Astrocyte of the spinal cord (primary cell): ENCODE data around the gene SSH3.
A peak's percentile ranks its signal among the peaks of the same experiment; 100 is the strongest.
"Not testable (repeated sequence)": the region's sequence is repeated elsewhere in the genome, so short reads cannot be mapped to it uniquely, and the experiment has no call there.

Source experiments
- DNase-seq: peaks from one replicate; pipeline ENCODE4 v3.0.0; 2011; ENCODE audit warnings: low read depth, low spot score
- H3K4me3 ChIP-seq: 2 replicates; pipeline ENCODE4 v1.5.1; 2011; ENCODE audit warnings: low read depth, mild to moderate bottlenecking, low read length, moderate library complexity
- in situ Hi-C: cut with HindIII; loops from 2 replicates; pipeline ENCODE4 v1.10.0; 2017; ENCODE audit warnings: low sequenced_read_pairs
- TF ChIP-seq, protein P1 (sequence below): IDR thresholded peaks from 2 replicates; pipeline ENCODE4 v1.5.1; 2012; ENCODE audit warnings: low read depth, mild to moderate bottlenecking, low read length, inconsistent platforms

Gene SSH3

GRCh38 chr11:67260406-67260805, 42.9 kb upstream of the SSH3 start:
- no peak overlapping the region for H3K4me3 ChIP-seq
- DNase-seq = no peak
- TF ChIP-seq, protein P1, sequence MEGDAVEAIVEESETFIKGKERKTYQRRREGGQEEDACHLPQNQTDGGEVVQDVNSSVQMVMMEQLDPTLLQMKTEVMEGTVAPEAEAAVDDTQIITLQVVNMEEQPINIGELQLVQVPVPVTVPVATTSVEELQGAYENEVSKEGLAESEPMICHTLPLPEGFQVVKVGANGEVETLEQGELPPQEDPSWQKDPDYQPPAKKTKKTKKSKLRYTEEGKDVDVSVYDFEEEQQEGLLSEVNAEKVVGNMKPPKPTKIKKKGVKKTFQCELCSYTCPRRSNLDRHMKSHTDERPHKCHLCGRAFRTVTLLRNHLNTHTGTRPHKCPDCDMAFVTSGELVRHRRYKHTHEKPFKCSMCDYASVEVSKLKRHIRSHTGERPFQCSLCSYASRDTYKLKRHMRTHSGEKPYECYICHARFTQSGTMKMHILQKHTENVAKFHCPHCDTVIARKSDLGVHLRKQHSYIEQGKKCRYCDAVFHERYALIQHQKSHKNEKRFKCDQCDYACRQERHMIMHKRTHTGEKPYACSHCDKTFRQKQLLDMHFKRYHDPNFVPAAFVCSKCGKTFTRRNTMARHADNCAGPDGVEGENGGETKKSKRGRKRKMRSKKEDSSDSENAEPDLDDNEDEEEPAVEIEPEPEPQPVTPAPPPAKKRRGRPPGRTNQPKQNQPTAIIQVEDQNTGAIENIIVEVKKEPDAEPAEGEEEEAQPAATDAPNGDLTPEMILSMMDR = no peak
- in situ Hi-C loops = no loop called here

DNA sequence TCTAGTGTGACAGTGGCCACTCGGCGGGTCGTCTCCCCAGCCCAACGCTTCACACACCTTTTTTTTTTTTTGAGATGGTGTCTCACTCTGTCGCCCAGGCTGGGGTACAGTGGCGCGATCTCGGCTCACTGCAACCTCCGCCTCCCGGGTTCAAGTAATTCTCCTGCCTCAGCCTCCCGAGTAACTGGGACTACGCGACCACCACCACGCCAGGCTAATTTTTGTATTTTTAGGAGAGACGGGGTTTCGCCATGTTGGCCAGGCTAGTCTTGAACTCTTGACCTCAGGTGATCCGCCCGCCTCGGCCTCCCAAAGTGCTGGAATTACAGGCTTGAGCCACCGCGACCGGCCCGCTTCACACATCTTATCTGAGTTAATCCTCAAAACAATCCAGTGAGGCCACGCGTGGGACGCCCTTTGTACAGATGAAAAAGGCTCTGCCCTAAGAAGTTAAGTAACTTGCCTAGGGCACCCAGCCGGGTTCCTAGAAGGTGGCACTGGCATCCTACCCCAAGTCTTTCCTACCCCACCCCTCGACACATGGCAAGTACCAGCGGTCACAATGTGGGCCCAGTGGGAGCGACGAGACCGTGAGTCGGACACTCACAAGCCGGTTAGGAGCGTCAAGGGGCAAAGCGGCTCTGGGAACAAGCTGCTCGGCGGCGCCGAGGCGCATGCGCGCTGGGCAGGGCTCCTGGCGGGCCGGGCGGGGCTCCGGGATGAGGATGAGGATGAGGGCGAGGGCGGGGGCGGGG, 42.3 kb upstream of the SSH3 start:
- DNase-seq = peak; percentile 44
- in situ Hi-C loops = not testable (repeated sequence)
- H3K4me3 ChIP-seq = peak overlapping the region; percentile 17

GRCh38 chr11:67261640-67261945, 41.7 kb upstream of the SSH3 start:
- in situ Hi-C loops = no loop called here
- H3K4me3 ChIP-seq = peak overlapping the region; percentile 17
- DNase-seq = no peak
- TF ChIP-seq, protein P1 = peak; percentile 50

- in situ Hi-C loops = no loop called here
- DNase-seq = no peak
- no peak overlapping the region for H3K4me3 ChIP-seq
- TF ChIP-seq, protein P1 = no peak
Observed at GRCh38 chr11:67261946-67262681, 41.2 kb upstream of the SSH3 start.

- TF ChIP-seq, protein P1 = peak; percentile 86
- in situ Hi-C loops = no loop called here
- H3K4me3 ChIP-seq = no peak overlapping the region
- peak; percentile 68 for DNase-seq
Observed at GRCh38 chr11:67262731-67263675, 40.3 kb upstream of the SSH3 start.

GRCh38 chr11:67264260-67264659, 39.1 kb upstream of the SSH3 start:
- TF ChIP-seq, protein P1 = no peak
- in situ Hi-C loops = no loop called here
- no peak overlapping the region for H3K4me3 ChIP-seq
- no peak for DNase-seq
